NCI-H748 (cell line): ENCODE results near the gene BRSK2.
"Not testable (repeated sequence)": the region's sequence is repeated elsewhere in the genome, so short reads cannot be mapped to it uniquely, and the experiment has no call there.

Experiments used
- DNase-seq: peaks from one replicate; lab custom pipeline; 2025; ENCODE audit not compliant: unreplicated experiment; lab: John Stamatoyannopoulos, UW

BRSK2 gene

DNA sequence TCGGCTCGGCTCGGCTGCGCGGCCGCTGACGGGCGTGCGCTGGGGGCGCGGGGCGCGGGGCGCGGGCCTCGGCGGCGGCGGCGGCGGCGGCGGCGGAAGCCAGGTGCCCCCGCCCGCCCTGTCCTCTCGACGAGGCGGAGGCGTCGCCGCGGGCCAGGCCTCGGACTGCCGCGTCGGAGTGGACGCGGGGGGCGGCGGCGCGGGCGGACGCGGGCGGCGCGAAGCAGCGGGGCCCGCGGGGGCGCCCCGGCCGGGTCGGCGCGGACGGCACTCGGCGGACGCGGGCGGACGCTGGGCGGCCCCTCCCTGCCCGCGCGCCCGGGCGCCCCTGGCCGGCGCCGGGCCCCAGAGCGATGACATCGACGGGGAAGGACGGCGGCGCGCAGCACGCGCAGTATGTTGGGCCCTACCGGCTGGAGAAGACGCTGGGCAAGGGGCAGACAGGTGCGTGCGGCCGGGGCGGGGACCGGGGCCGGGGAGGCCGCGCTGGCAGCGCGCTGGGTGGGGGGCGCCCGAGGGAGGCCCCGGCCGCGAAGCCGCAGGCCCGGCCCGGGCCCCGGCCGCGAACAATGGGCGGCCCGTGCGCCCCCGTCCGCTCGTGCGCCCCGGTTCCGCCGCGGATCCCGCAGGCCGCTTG is at the start of gene BRSK2:
Gene BRSK2, plus strand, starts transcription at position 3 of the 637 bp plus-strand sequence. Its CDS starts 351 bp downstream, at position 354.
- DNase-seq: peak; percentile 64

DNA sequence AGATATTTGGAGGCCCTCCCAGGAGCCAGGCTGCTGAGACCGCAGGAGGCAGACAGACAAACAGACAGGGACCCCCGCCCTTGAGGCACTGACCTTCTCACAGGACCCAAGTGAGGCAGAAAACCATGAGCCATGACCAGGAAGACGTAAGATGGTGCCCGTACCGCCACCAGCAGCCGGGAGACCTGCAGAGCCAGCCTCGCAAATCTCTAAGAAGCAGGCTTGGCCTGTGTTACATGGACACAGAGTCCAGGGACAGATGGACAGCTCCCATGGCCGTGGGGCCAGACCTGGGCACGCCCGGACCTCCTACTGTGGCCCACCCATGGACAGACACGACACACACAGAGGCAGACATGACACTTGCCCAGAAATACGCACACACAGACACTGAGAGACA is 49.6 kb upstream of the BRSK2 start:
- DNase-seq: no peak

DNA sequence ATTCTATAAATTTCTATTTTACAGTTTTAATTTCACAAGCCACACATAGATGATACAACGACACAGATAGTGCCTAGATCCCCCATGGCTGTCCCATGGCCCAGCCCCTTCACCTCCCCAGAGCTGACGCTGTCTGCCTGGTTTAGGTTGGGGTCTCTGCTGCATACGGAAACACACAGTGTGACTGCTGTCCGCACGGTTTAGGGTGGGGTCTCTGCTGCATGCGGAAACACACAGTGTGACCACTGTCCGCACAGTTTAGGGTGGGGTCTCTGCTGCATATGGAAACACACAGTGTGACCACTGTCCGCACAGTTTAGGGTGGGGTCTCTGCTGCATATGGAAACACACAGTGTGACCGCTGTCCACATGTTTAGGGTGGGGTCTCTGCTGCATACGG is 48.5 kb upstream of the BRSK2 start:
- not testable (repeated sequence) for DNase-seq

DNA sequence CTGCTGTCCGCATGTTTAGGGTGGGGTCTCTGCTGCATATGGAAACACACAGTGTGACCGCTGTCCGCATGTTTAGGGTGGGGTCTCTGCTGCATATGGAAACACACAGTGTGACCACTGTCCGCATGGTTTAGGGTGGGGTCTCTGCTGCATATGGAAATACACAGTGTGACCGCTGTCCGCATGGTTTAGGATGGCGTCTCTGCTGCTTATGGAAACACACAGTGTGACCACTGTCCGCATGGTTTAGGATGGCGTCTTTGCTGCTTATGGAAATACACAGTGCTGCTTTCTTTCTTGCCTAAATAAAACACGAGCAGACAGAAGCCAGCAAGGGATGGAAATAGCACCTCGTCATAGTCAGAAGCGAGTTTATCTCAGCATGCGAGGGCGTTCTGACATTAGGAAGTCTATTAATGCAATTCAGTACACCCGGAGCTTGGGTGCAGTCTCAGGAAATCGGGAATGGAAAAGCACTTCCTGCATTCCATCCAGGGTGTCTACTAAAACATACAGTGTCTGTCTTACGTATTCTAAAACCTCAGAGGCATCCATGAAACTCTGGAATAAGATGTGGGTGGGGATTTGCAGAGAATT is 47.7 kb upstream of the BRSK2 start:
- peak; percentile 36 for DNase-seq

DNA sequence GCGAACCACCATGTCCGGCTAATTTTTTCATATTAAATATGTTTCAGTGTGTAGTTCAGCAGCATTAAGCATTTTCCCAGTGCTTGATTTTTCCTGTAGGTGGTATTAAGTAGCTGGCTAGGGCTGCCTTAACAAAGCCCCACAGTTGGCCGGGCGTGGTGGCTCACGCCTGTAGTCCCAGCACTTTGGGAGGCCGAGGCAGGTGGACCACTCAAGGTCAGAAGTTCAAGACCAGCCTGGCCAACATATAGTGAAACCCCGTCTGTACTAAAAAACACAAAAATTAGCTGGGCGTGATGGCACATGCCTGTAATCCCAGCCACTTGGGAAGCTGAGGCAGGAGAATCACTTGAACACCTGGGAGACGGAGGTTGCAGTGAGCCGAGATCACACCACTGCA is 46.8 kb upstream of the BRSK2 start:
- no peak for DNase-seq

DNA sequence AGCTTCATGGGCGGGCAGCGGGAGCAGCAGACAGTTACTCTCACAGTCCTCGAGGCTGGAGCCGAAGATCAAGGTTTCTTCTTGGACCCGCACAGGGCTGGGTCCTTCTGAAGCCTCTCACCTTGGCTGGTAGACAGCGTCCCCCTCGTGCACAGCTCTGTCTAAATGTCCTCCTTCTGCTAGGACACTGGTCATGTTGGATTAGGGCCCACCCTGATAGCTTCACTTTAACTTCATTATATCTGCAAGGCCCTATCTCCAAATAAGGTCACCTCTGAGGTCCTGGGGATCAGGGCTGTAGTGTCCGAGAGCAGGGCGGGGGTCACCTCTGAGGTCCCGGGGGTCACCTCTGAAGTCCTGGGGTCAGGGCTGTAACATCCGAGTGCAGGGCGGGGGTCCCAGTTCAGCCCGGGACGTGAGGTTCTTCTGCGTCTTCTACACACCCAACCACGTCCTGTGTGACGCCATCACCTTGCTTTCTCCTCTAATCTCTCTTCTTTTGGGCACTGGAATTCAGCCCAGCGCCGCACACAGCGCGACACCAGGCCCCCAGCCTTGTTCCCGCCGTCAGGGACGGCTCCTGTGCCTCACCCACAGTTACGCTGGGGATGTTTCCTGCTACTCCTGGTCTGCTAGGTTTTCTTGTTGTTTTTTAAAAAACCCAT is 46.2 kb upstream of the BRSK2 start:
- no peak for DNase-seq

DNA sequence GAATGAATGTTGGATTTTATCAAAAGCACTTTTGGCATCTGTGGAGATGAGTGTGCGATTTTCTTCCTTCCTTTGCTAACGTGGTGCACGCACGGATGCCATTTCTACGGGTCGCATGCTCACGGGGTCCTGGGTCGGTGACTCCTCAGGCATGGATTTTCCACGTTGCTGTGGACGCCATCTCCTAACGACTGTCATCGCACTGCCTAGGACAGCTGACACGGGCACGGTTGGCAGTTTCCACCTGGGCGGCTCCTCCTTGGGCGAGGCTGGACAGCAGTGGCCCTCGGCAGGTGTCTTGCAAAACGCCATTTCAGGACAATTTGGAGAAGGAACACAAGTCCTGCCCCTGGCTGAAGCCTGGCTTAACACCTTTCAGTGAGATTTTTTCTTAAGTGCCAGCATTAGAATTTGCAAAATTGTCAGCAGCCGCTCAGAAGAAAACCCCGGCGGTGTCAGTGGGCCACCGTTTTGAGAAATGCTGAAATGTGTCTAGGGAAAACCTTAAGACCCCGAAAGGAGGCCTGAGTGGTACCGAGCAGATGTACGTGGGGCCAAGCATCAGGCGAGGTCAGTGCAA is 45.6 kb upstream of the BRSK2 start:
- no peak for DNase-seq

DNA sequence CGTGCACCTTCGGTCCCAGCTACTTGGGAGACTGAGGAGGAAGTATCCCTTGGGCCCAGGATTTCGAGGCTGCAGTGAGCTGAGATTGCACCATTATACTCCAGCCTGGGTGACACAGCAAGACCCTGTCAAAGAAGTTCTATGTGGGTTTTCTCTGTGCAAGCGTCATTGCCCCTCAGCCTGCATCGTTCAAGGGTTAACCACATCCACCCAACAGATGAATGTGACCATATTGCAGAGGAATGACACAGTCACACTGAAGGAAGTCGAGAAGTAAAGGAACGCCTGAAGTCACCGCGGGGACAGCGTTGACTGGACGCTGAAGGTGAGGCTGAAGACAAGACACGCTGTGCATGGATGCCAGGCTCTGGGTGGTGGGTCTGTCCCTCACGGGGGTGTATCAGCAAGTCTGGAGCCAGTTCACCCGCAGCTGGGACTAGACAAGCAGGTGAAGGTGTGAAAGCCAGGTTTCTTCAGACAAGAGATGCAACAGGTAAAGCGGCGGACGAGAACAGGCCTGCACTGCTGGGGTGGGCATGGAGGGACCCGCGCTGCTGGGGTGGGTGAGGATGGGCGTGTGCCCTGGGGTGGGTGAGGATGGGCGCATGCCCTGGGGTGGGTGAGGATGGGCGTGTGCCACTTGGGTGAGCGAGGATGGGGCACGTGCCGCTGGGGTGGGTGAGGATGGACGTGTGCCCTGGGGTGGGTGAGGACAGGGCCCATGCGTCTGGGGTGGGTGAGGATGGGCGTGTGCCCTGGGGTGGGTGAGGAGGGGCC is 43.8 kb upstream of the BRSK2 start:
- DNase-seq: no peak

DNA sequence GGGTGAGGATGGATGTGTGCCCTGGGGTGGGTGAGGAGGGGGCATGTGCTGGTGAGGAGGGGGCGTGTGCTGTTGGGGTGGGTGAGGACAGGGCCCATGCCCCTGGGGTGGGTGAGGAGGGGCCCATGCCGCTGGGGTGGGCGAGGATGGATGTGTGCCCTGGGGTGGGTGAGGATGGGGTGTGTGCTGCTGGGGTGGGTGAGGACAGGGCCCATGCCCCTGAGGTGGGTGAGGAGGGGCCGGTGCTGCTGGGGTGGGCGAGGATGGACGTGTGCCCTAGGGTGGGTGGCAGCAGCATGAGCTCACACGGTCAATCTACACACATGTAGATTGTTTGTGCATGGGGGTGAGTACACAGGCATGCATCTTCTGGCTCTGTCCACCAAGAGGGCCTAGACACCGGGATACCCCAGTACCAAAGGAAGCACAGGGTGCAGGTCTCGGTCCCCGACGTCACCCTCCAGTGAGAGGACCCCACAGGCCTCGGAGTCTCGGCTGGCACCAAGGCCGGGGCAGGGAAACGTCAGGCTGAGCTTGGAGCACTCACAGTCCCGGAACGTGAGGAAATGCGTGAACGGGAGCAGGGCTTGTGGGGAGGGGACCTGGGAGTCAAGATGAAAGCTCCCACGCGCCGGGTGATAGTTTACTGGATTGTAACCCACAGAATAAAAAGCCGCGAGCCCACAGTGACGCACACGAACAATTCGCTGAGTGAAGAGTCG is 42.9 kb upstream of the BRSK2 start:
- no peak for DNase-seq

DNA sequence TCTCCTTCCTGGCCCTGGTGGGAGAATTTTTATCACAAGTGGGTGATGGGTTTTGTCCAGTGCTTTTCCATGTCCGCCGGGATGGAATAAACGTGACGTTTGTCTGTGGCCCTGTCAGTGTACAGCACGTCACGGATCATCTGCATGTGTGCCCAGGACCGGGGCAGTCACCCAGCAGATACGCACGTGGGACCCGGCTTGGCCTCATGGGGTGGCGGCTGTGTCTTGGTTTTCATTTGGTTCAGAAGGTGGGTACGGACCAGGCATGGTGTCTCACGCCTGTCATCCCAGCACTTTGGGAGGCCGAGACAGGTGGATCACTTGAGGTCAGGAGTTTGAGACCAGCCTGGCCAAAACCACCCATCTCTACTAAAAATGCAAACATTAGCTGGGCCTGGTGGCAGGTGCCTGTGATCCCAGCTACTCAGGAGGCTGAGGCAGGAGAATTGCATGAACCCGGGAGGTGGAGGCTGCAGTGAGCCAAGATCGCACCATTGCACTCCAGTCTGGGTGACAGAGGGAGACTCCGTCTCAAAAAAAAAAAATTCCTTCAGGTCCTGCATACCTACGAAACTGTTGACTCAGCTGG is 42.2 kb upstream of the BRSK2 start:
- DNase-seq: not testable (repeated sequence)

DNA sequence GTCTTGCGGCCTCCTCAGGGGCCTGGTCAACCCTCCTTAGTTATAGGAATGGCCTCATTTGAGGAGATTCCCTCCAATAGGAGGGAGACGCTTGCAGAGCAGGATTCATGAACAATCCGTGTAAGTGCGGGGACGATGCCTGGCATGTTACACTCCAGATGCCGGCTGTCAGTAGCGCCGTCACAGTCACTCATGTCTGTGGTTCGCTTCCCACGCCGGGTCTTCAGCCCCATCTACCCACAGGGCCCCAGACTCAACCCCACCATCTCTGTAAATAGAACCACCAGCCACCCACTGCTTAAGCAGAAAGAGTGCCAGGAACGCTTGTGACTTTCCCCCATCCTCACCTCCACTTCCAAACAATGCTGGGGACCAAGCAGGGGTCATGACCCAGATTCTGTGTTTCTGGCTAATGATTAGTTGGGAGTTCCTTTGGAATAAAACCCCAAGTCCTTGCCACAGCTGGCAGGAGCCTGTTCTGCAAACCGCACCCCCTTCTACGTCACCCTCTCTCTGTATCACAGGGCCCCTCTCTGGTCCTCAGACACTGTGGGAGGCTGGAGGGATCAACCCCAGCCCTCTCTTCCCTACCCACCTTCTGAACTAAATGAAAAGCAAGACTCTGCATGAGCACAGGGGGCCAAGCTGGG is 41.5 kb upstream of the BRSK2 start:
- DNase-seq: no peak

DNA sequence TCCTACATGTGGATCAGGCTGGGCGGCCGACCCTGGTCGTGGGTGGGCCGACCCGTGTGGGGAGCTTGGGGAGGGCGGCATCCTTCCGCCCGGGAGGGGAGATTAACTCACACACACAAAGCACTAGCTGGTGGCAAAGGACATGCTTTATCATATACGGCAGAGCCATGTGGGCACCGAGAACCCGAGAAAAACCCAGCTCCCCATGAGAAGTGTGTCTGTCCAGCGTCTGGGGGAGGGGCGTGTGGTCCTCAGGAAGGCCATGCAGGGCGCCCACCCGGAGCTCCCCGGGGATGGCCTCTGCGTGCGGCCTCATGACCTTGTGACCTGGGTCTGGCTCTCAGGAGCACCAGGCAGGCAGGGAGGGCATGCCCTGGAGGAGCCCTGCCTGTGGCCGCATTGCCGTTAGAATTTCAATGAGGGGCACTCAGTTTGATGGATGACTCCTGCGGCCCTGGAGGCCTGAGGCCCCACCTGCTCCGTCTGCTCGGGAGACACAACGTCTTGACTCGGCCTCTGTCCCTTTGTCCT is 40.9 kb upstream of the BRSK2 start:
- no peak for DNase-seq

DNA sequence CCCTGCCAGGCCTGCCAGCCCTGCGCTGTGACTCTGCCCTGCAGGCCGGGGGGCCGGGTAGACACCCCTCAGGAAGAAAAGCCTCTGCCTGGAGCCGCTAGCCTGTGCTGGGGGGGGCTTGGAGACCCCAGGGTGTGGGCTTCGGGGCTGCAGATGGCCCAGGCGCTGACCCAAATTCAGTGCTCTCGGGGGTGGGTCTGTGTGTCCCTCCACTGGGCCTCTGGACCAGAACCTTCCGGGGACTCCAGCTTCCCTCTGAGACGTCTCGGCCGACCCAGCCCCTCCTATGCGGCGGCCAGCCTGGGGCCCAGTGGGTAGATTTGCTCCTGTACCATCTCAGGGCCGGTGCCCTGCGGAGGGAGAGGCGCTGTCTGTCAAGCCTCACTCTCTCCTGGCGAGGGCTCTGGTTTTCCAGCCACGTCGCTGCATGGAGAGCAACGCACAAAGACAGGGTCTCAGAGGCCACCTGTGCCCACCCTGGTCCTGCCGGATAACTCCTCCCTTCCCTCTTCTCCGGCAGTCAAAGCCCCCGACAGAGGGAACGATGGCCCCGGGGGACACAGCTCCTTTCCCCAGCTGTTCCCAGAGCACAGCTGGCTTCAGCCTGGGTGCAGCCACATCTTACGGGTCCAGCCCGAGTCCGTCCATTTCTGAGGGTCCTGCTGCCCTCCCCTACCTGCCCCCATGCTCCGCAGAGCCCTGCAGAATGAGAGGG is 40.2 kb upstream of the BRSK2 start:
- no peak for DNase-seq

DNA sequence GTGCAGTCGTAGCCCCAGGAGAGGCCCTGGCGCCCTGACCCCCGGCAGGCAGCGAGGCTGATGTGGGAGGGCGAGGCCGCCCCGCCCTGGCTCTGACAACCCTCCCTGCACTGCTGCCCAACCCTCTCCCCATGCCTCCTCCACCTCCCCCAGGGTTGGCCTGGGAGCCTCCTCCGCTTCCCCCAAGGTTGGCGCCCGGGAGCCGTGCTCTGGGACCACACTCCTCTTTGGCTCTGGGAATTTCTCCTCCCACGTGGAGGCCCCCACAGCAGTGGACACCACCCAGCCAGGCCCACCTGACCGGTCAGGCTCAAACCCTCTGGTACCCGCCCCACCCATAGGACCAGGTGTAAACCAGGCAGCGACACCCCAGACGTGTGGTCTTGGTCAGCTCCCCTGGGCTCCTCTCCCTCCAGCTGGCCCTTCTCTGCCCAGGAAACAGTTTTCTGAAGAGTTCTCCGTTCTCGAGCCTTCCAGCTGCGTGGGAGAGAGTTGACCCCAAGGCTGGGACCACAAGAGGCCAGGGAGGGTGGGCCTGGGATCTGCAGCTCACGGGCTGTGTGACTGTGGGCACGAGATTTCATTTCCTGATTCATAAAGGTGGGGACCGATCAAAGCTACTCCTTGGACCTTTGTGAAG is 39.5 kb upstream of the BRSK2 start:
- no peak for DNase-seq

DNA sequence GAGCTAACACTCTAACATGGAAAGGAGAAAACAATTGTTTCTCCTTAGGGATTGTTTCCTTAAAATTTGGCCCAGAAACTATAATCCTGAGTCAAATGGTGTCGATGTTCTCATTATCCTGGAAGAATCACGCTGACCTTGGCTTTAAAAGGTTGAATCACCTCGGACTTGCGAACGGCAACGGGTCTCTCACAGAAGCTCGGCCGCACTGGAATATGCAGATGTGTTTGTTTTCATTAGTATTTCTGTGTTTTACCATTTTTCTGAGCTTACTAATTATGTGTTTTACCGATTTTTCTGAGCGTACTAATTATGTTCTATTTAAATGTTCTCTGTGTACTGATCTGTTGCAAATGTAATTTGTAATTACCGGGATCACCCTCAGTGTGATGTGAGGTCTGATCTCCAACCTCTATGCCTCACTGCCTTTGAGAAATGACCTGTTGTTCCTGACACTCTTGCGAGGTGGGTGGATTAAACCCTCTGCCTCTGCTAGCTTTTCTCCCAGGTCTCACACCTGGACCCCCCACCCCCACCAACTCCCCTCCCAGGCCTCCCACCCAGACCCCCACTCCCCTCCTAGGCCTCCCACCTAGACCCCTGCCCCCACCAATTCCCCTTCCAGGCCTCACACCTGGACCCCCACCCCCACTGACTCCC is 38.3 kb upstream of the BRSK2 start:
- peak; percentile 47 for DNase-seq

DNA sequence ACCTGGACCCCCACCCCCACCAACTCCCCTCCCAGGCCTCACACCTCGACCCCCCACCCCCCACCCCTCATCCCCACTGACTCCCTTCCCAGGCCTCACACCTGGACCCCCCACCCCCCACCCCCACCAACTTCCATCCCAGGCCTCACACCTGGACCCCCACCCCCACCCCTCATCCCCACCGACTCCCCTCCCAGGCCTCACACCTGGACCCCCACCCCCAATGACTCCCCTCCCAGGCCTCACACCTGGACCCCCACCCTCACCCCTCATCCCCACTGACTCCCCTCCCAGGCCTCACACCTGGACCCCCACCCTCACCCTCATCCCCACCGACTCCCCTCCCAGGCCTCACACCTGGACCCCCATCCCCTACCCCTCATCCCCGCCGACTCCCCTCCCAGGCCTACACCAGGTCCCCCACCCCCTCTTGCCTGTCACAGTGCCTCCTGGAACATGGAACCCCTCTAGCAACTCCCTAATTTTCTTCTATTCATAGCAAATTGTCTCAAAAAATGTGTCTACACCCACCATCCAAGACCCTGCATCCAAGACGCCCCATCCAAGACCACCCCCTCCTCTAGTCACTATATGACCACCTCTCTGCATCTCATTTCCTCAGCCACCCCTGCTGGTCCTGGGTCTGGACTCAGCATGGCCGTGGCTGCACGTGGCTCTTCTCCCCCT is 36.9 kb upstream of the BRSK2 start:
- DNase-seq: no peak

DNA sequence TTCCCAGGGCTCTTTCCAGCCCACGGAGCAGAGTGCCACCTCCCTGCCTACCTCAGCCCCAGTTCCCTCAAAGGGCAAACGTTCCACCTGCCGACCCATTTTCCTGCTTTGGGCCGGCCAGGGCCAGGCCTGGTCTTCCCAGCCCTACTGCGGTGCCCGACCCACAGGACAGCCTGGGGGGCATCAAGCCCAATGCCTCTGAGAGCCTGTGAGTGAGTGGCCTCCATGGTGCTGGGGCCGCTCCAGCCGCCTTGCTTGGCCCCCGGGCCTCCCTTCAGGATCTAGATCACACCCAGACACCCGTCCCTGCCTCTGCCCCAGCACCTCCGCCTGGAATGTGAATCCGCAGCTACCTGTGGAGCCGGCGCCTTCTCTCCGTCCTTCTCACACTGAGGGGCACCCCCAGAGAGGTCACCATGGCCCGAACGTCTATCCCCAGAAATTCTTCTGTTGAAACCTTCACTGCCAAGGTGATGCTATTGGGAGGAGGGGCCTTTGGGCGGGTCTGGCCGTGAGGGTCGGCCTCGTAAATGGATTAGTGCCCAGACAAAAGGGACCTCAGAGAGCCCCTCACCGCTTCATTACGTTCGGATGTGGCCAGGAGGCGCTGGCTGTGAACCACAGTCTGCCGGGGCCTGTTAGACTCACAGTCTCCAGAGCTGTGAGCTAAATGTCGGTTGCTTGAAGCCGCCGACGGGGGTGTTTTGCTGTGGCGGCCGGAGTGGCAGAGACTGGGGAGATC is 36.2 kb upstream of the BRSK2 start:
- DNase-seq: no peak
